DMS 273 treated with DMSO at 0.1 percent for 48 hours (cell line): Measurements from ENCODE around the gene ZNF688.

Source experiments
- DNase-seq: peaks from one replicate; lab custom pipeline; 2025; lab: John Stamatoyannopoulos, UW

The ZNF688 gene

GRCh38 chr16:30585400-30586191 is 14.1 kb upstream of the ZNF688 start, which contains the start of gene ZNF785:
TSS of gene ZNF785 (minus strand) at chr16:30585697. CDS start at chr16:30585611, 86 bp downstream.
- peak; percentile 96 for DNase-seq

- no peak for DNase-seq
Measured at GRCh38 chr16:30585022-30585399, 13.5 kb upstream of the ZNF688 start.

- DNase-seq = no peak
Measured at GRCh38 chr16:30582611-30583340, 11.3 kb upstream of the ZNF688 start.

- DNase-seq = no peak
Measured at GRCh38 chr16:30581457-30581856, 9.9 kb upstream of the ZNF688 start.

- DNase-seq = no peak
Measured at GRCh38 chr16:30574678-30575077, 3.2 kb upstream of the ZNF688 start.

GRCh38 chr16:30570636-30571444 is 674 bp downstream of the ZNF688 start:
- DNase-seq = no peak

- DNase-seq = no peak
Measured at GRCh38 chr16:30569746-30570635, 1.5 kb downstream of the ZNF688 start.

- no peak for DNase-seq
Measured at GRCh38 chr16:30569281-30569680, 2.2 kb downstream of the ZNF688 start.

- no peak for DNase-seq
Measured at GRCh38 chr16:30567991-30568638, 3.4 kb downstream of the ZNF688 start.

- no peak for DNase-seq
Measured at GRCh38 chr16:30567160-30567990, 4.1 kb downstream of the ZNF688 start.

GRCh38 chr16:30566531-30566930 is 5.0 kb downstream of the ZNF688 start:
- no peak for DNase-seq

- no peak for DNase-seq
Measured at GRCh38 chr16:30565984-30566383, 5.5 kb downstream of the ZNF688 start.

- DNase-seq = no peak
Measured at GRCh38 chr16:30565526-30565925, 6.0 kb downstream of the ZNF688 start.

GRCh38 chr16:30562021-30562420 is 9.5 kb downstream of the ZNF688 start:
- DNase-seq = no peak

GRCh38 chr16:30561089-30561816 is 10.3 kb downstream of the ZNF688 start:
- DNase-seq = no peak

- DNase-seq = no peak
Measured at GRCh38 chr16:30559690-30560089, 11.8 kb downstream of the ZNF688 start.

GRCh38 chr16:30558789-30559377 is 12.6 kb downstream of the ZNF688 start:
- DNase-seq = no peak

GRCh38 chr16:30557957-30558788 is 13.3 kb downstream of the ZNF688 start, which contains the start of gene ZNF764:
TSS of gene ZNF764 (minus strand) at chr16:30558374. CDS start at chr16:30558182, 192 bp downstream.
- DNase-seq = peak; percentile 95
